Measurements from ENCODE around the gene AUH. TPM values are rescaled to one million over a fixed set of nuclear protein-coding genes. Genes with fewer than 3 reads are reported as not detected.

The AUH gene
- total and polyA plus RNA-seq, 2 experiments from 2014 or later, result 9.9 to 18.3 TPM

- DNase-seq, result no peak
- H3K79me2 ChIP-seq (ENCODE audit: insufficient read depth), result no peaks in the 10 kb centered on the region
- no peaks in the 10 kb centered on the region for H3K27me3 ChIP-seq (replicated peaks; ENCODE audit: insufficient read depth)
- no peak overlapping the region for H3K27ac ChIP-seq
- in situ Hi-C loops (cut with MboI), result no loop called here
- no peaks in the 10 kb centered on the region; the same call in 1 of the 2 replicates for H3F3A ChIP-seq (ENCODE audit: insufficient read depth)
- 97 to 100% methylated on average over 1 of the region's 1 CpG for WGBS, 2 experiments (ENCODE audit: low coverage in 1 of 2, low lambda C conversion rate in 2 of 2, missing lambda C conversion rate in 2 of 2)
- no peaks in the 10 kb centered on the region for H3K9me2 ChIP-seq (ENCODE audit: insufficient read depth)
- H2AFZ ChIP-seq, result no peak overlapping the region
- no peak overlapping the region for H3K4me2 ChIP-seq (ENCODE audit: unreplicated experiment)
- H3K9ac ChIP-seq, result no peak overlapping the region
- H3K9me3 ChIP-seq (ENCODE audit: low read depth), result no peaks in the 10 kb centered on the region
- no peaks in the 10 kb centered on the region for H4K20me1 ChIP-seq (ENCODE audit: insufficient read depth)
- peaks cover 5% of the 10 kb centered on the region; the same call in 1 of the 2 replicates for H3K4me1 ChIP-seq (ENCODE audit: insufficient read depth)
- H3K4me3 ChIP-seq, result no peak overlapping the region
- no peaks in the 10 kb centered on the region for H3K36me3 ChIP-seq (ENCODE audit: low read depth)
- no peak for TF ChIP-seq EZH2 (IDR thresholded peaks at IDR 0.05; ENCODE audit: insufficient read depth, poor library complexity, severe bottlenecking)
- no peak for TF ChIP-seq EZH2phosphoT487 (IDR thresholded peaks at IDR 0.05; ENCODE audit: insufficient read depth, low read depth)
These were observed 142.2 kb downstream of the AUH start for GRCh38 chr9:91219557-91219956.

GRCh38 chr9:91217388-91217787 lies 144.3 kb downstream of the AUH start:
- no peak for DNase-seq
- WGBS, 2 experiments (ENCODE audit: low coverage in 1 of 2, low lambda C conversion rate in 2 of 2, missing lambda C conversion rate in 2 of 2), result 96 to 100% methylated on average over 1 of the region's 1 CpG
- in situ Hi-C loops (cut with MboI), result no loop called here

GRCh38 chr9:91214867-91215266 lies 146.9 kb downstream of the AUH start:
- 19 to 23% methylated on average over 3 of the region's 3 CpGs for WGBS, 2 experiments (ENCODE audit: low coverage in 1 of 2, low lambda C conversion rate in 2 of 2, missing lambda C conversion rate in 2 of 2)
- no peak overlapping the region for H2AFZ ChIP-seq
- no peak overlapping the region for H3K4me2 ChIP-seq (ENCODE audit: unreplicated experiment)
- no peaks in the 10 kb centered on the region for H3K79me2 ChIP-seq (ENCODE audit: insufficient read depth)
- no peak overlapping the region for H3K27ac ChIP-seq
- no peaks in the 10 kb centered on the region for H3K36me3 ChIP-seq (ENCODE audit: low read depth)
- no peaks in the 10 kb centered on the region for H3K9me2 ChIP-seq (ENCODE audit: insufficient read depth)
- DNase-seq, result no peak
- no peaks in the 10 kb centered on the region for H3K9me3 ChIP-seq (ENCODE audit: low read depth)
- H3K4me1 ChIP-seq (ENCODE audit: insufficient read depth), result peaks cover 25% of the 10 kb centered on the region
- H4K20me1 ChIP-seq (ENCODE audit: insufficient read depth), result no peaks in the 10 kb centered on the region
- TF ChIP-seq EZH2phosphoT487 (IDR thresholded peaks at IDR 0.05; ENCODE audit: insufficient read depth, low read depth) (no peak), EZH2 (IDR thresholded peaks at IDR 0.05; ENCODE audit: insufficient read depth, poor library complexity, severe bottlenecking) (no peak)
- no peaks in the 10 kb centered on the region for H3K27me3 ChIP-seq (replicated peaks; ENCODE audit: insufficient read depth)
- no peak overlapping the region for H3K4me3 ChIP-seq
- no peak overlapping the region for H3K9ac ChIP-seq
- H3F3A ChIP-seq (ENCODE audit: insufficient read depth), result no peaks in the 10 kb centered on the region
- in situ Hi-C loops (cut with MboI), result no loop called here

More at GRCh38 chr9:91217388-91217787, 144.3 kb downstream of the AUH start:
- Histone ChIP-seq H3K9me3 (ENCODE audit: low read depth) (no peaks in the 10 kb centered on the region), H4K20me1 (ENCODE audit: insufficient read depth) (no peaks in the 10 kb centered on the region), H3K9me2 (ENCODE audit: insufficient read depth) (no peaks in the 10 kb centered on the region), H3K79me2 (ENCODE audit: insufficient read depth) (no peaks in the 10 kb centered on the region), H3K27me3 (replicated peaks; ENCODE audit: insufficient read depth) (no peaks in the 10 kb centered on the region), H3K4me2 (ENCODE audit: unreplicated experiment) (no peak overlapping the region), H3K9ac (no peak overlapping the region), H3K36me3 (ENCODE audit: low read depth) (no peaks in the 10 kb centered on the region), H3F3A (ENCODE audit: insufficient read depth) (no peaks in the 10 kb centered on the region; the same call in 1 of the 2 replicates), H2AFZ (no peak overlapping the region), H3K4me3 (no peak overlapping the region), H3K4me1 (ENCODE audit: insufficient read depth) (peaks cover 16% of the 10 kb centered on the region), H3K27ac (no peak overlapping the region)
- no peak for TF ChIP-seq EZH2 (IDR thresholded peaks at IDR 0.05; ENCODE audit: insufficient read depth, poor library complexity, severe bottlenecking)
- TF ChIP-seq EZH2phosphoT487 (IDR thresholded peaks at IDR 0.05; ENCODE audit: insufficient read depth, low read depth), result no peak

GRCh38 chr9:91214086-91214485 lies 147.6 kb downstream of the AUH start:
- no peaks in the 10 kb centered on the region for H3K79me2 ChIP-seq (ENCODE audit: insufficient read depth)
- no peak for TF ChIP-seq EZH2 (IDR thresholded peaks at IDR 0.05; ENCODE audit: insufficient read depth, poor library complexity, severe bottlenecking)
- no peak for TF ChIP-seq EZH2phosphoT487 (IDR thresholded peaks at IDR 0.05; ENCODE audit: insufficient read depth, low read depth)
- H3F3A ChIP-seq (ENCODE audit: insufficient read depth), result no peaks in the 10 kb centered on the region
- no peak overlapping the region for H3K4me3 ChIP-seq
- 27 to 34% methylated on average over 4 of the region's 4 CpGs for WGBS, 2 experiments (ENCODE audit: low coverage in 1 of 2, low lambda C conversion rate in 2 of 2, missing lambda C conversion rate in 2 of 2)
- DNase-seq, result peak; percentile 48
- no peaks in the 10 kb centered on the region for H3K9me3 ChIP-seq (ENCODE audit: low read depth)
- no peaks in the 10 kb centered on the region for H3K9me2 ChIP-seq (ENCODE audit: insufficient read depth)
- H3K36me3 ChIP-seq (ENCODE audit: low read depth), result no peaks in the 10 kb centered on the region
- no peaks in the 10 kb centered on the region for H4K20me1 ChIP-seq (ENCODE audit: insufficient read depth)
- no peak overlapping the region for H2AFZ ChIP-seq
- in situ Hi-C loops (cut with MboI), result no loop called here
- no peak overlapping the region for H3K4me2 ChIP-seq (ENCODE audit: unreplicated experiment)
- no peaks in the 10 kb centered on the region for H3K27me3 ChIP-seq (replicated peaks; ENCODE audit: insufficient read depth)
- H3K4me1 ChIP-seq (ENCODE audit: insufficient read depth), result peaks cover 25% of the 10 kb centered on the region
- H3K27ac ChIP-seq, result no peak overlapping the region
- no peak overlapping the region for H3K9ac ChIP-seq
